Anterior cingulate cortex (tissue), 58 donors: ENCODE results near the gene CDC27.
"Not testable (repeated sequence)": the region's sequence is repeated elsewhere in the genome, so short reads cannot be mapped to it uniquely, and the experiment has no call there.

Experiments used
- DNase-seq, 58 donors: peaks; one replicate each; lab custom pipeline; 2025; lab: John Stamatoyannopoulos, UW

CDC27 gene

DNA sequence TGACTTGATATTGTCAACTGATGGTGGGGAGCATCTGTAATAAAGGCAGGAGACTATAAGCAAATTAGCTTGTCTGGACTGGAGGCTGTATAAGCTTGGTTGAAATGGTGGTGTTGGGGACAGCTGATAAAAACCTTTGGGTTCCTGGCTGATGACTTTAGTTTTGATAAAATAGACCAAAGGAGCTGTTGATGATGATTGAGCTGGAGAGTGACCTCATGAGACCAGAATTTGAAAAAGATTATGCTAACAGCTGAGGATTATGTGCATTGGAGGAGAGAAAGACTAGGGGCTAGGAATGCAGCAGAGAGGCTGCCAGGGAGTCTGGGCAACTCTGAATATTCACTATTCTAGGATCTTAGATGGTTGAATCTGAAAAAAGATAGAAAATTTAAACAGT lies 8.7 kb upstream of the CDC27 start:
- DNase-seq, result no peak

DNA sequence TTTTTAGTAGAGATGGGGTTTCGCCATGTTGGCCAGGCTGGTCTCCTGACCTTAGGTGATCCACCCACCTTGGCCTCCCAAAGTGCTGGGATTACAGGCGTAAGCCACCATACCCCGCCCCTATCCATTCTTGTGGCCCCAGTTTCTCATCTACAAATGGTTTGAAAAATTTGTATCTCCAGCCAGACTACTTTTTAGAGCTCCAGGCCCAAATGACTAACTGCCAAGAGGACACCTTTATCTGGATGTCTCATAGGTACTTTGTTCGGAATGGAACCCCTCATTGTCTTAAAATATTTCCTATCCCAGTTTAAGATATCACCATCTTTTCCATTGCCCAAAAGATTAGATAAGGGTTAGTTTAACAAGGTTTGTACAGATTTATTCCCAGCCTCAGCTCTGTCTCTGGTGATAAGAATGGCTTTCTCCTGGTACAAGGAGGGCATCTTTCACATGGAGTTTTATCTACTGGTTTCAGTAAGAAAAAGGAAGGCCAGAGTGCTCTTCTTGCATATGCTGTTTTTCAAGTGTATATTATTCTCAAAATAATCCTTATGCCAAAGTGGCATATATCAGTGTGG lies 4.9 kb upstream of the CDC27 start:
- DNase-seq, result no peak

DNA sequence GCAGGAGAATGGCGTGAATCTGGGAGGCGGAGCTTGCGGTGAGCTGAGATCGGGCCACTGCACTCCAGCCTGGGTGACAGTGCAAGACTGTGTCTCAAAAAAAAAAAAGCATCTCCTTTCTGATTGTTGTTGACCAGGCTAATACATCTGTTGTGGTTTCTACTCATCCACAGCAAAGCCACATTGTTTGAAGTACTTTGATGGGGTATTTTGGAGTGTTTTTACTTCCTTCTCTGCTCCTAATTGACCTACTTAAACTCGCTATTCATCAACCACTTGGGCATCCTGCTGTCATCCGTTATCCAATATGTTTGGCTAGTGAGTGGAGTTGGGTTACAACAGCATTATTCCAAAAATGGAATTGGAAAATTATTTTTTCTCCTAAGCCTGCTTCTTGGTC lies 3.5 kb upstream of the CDC27 start:
- no peak for DNase-seq

DNA sequence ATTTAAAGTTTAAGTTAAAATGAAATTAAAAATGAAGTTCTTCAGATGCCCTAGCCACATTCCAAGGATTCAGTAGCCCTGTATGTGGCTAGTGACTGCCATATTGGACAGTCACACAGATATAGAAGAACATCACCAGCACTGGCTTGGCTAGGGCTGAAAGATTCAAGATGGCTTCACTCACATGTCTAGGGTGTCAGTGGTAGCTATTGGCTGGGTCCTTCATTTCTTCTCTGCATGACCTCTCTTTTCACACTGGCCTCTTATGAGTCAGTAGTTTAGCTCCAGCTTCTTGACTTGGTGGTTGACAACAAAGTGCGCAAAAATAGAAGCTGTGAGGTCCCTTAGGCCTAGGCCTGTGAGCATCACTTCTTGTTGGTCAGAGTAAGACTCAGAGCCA lies 1.7 kb upstream of the CDC27 start:
- no peak for DNase-seq

DNA sequence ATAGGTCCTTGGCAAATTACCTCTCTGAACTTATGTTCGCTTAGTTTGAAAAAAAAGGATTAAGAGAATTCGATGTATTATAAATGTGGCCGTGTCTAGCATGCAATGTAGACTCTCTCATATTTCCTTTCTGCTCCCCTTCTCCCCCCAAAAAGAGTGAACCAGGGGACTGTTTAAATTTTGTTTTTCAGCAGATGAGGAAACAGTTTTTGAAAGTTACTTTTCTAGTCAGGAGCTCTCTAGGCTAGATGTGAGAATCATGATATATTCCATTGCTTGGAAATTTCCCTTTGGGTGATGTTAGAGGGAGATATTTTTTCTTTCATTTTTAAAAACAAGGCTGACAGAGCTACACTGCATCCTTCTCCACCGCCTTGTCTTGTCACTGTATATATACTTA lies 1.1 kb upstream of the CDC27 start:
- no peak for DNase-seq

DNA sequence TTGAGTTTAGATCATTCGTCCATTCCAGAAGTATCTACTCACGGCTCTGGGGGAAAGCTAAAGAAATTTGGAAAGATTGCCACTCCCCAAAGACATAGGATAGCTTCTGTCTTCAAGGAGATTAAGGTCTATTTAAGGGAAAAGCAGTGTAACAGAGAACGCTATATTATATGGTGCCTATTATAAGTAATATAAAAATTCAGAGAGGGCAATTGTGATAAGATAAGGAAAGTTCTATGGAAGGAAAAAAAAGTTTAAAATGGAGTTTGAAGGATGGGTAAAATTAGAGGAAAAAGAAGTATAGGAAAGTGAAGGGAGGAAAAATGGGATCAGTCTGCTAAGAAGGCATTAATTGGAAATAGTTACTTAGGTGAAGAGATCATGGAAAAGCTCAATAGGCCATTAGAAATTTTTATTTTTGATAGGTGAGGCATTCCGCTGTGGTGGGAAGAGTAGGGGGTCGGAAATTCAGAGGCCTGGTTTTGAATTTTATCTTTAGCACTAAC lies 690 bp upstream of the CDC27 start:
- no peak for DNase-seq

DNA sequence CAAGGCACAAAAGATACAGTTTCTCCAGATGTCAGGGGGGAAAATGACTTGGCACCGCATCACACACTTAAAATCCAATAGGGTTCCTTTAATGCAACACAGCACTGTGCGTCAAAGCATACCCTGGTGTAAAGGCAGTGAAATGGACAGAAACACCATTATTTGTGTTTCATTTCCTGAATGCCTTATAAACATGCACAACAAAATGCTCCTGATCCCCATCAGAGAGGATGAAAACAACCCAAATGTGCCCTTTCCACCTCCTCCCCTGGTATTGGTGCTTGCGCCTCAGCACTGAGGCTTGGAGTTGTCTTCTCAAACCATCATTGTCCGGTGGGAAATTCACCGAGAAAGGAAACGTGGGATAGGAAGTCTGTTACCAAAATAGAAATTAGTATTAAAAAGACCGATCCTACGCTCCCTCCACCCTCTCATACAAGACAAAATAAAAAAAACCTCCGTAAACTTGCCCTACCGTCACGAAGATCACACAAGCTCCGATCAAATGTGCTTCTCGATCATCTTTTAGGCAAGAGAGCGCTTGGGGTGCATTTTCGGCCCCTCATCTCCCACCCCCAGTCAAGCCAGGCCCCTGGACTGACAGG lies 722 bp downstream of the CDC27 start:
- peak in 1 of 58 donors; percentile 28 for DNase-seq

DNA sequence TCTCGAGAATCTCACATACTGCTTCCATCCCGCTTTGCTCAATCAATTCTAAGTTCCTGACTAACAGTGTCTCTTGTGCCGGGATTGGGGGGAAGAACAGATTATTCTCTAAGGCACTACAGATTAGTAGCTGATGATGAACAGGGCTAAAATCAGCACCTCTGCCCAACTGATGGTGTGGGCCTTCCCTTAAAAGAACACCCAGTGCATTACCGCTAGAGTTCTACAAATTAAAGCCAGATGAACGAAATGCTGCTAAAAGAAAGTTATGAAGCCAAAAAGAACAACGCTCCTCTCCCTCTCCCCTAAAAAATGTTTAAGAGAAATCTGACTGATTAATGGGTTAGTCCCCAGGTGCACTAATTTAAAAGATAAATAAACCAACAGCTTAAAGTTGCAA lies 4.4 kb downstream of the CDC27 start:
- no peak for DNase-seq

DNA sequence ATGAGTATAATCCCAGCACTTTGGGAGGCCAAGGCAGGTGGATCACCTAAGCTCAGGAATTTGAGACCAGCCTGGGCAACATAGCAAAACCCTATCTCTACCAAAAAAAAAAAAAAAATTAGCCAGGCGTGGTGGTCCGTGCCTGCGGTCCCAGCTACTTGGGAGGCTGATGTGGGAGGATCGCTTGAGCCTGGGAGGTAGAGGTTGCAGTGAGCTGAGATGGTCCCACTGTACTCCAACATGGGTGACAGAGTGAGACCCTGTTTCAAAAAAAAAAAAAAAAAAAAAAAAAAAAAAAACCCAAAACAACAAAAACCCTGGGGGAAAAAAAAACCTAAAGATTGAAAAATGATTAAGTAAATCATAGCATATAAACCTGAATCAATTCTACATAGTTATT lies 8.1 kb downstream of the CDC27 start:
- not testable (repeated sequence) for DNase-seq

DNA sequence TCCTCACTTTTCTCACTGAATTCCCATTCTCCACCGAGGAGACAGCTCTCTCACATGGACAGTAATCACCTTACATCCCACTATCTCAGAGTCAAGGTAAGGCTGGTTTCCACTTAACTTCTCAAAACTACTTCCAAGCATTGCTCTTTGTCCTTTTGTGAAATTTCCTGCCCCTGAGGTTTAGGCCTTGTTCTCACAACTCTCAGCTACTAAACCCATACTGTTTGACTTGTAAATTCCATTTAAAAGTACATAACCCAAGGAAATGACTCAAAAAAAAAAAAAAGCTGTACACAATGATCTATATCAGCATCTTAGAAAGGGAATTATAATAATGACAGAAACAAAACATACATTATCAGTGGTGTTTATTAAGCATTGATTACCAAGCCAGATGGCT lies 8.8 kb downstream of the CDC27 start:
- no peak for DNase-seq

DNA sequence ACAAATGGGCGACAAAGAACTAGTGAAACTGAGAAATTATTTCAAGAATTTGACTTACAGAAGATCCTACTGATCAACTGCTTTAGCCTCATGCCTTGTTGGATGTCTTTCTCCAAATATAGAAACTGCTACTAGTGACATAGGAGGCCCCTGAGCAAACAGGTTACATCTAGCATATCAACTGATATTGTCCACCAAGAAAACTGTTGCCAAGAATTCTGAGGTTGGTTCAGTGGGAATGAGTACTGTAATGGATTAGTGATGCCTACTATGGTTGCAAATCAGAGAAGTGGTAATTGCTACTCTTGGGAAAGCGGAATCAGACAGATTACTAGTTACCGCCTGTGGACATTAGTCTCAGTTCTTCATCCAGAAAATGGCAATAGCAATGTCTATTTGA lies 10.0 kb downstream of the CDC27 start:
- no peak for DNase-seq

DNA sequence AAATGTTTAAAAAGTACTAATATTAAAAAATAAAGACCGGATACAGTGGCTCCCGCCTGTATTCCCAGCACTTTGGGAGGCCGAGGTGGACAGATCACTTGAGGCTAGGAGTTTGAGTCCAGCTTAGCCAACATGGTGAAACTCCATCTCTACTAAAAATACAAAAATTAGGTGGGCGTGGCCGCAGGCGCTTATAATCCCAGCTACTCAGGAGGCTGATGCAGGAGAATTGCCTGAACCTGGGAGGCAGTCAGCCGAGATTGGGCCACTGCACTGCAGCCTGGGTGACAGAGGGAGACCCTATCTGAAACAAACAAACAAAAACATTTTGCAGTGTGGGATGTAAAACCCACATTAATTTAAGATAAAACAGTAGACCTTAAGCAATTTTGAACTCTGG lies 11.8 kb downstream of the CDC27 start:
- no peak for DNase-seq

DNA sequence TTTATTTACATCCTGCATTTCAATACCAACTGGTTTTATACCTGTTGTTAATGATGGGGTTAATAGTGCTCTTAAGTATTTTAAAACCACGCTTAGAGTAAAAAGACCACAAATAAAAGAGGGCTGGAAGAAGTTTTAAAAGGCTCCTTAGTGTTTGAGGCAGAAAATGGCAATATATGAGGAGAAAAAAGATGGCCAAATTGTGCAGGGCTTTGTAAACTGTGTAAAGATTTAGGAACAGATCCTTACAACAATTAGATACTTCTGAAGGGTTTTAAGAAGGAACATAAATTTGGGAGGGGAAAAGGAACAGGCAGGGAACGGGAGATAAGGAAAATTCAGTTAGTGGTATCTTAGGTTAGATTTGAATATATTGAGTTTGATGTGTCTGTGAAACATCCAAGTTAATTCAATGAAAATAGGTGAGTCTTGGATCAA lies 12.7 kb downstream of the CDC27 start:
- DNase-seq, result no peak

DNA sequence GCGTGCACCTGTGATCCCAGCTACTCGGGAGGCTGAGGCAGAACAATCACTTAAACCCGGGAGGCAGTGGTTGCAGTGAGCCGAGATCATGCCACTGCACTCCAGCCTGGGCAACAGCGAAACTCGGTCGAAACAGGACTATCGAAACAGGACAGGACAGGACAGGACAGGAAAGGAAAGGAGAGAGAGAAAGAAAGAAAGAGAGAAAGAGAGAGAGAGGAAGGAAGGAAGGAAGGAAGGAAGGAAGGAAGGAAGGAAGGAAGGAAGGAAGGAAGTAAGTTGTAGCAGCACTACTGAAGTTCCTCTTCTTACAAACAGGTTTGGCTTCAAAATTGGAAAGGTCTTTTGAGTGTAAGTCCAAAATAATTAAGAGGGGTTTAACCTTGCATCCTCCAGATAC lies 14.3 kb downstream of the CDC27 start:
- DNase-seq, result not testable (repeated sequence)

DNA sequence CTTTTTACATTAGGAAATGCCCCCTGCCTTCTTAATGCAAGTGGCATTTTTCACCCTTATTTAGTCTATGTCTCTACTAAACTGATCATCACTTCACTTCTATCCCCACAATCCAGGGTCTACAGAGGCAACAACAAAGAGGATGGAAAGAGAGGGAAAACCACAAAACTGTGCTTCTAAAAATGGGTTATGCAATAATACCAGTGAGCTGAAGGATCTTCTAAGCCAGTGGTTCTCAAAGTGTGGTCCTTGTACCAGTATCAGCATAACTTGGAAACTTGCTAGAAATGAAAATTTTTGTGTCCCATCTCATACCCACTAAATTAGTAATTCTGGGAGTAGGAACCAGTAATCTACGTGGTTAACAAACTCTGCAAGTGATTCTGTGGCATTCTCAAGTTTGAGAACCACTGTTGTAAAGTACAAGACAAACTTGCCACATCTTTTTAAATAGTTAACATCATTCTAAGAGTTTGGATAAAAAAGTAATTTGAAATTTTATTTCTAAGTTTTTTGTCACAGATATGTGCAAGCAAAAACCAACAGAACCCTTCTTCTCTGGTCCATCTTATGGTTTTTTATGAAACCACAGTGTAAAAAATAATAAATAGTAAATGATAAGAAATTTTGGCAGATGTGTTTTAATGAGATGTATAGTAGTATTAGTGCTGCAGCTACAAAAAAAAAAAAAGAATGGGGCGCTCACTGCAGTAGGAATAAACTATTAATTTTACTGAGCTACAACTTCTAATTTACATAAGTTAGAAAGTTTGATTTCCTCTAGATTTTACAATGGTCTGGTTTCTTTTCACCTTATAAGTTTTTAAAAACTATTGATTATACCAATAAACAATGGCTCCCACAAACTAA lies 16.2 kb downstream of the CDC27 start:
- no peak for DNase-seq

DNA sequence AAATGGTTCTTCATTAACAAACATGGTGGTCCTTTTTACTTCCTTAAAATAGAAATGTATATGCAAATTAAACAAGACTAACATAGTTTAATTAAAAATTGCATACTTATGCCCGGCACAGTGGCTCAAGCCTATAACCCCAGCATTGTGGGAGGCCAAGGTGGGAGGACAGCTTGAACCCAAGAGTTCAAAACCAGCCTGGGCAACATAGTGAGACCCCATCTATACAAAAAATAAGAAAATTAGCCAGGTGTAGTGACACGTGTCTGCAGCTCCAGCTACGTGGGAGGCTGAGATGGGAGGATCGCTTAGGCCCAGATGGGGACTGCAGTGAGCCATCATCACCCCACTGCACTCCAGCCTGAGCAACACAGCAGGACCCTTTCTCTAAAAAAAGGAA lies 18.4 kb downstream of the CDC27 start:
- no peak for DNase-seq

DNA sequence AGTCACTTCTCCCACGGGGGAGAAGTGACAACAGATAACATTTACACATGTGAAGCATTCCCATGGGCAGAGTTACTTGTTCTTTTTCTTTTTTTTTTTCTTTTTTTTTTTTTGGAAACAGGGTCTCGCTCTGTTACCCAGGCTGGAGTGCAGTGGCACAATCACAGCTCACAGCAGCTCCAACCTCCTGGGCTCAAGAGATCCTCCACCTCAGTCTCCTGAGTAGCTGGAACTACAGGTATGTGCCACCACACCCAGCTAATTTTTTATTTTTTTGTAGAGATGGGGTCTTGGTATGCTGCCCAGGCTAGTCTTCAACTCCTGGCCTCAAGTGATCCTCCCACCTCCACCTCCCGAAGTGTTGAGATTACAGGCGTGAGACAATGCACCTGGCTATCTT lies 20.2 kb downstream of the CDC27 start:
- not testable (repeated sequence) for DNase-seq

DNA sequence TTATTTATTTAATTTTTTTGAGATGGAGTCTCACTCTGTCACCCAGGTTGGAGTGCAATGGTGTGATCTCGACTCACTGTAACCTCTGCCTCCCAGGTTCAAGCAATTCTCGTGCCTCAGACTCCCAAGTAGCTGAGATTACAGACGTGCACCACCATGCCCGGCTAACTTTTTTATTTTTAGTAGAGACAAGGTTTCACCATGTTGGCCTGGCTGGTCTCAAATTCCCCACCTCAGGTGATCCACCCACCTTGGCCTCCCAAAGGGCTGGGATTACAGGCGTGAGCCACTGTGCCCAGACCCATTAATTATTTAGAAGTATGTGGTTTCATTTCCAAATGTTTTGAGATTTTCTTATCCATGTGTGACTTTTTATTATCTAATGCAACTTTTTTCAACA lies 22.2 kb downstream of the CDC27 start:
- DNase-seq, result not testable (repeated sequence)

DNA sequence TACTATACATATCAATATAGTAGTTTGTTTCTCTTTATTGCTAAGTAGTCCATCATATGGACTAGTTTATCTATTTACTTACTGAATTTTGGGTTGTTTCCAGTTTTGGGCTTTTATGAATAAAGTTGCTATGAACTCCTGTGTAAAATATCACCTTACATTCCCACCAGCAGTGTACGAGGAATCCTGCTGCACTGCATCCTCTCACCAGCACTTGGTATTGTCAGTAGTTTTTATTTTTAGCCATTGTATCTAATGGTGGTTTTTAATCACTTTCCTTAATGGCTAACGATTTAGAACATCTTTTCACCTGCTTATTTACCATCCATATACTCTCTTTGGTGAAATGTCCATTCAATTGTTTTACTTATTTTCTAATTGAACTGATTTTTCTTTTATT lies 24.0 kb downstream of the CDC27 start:
- DNase-seq, result no peak

DNA sequence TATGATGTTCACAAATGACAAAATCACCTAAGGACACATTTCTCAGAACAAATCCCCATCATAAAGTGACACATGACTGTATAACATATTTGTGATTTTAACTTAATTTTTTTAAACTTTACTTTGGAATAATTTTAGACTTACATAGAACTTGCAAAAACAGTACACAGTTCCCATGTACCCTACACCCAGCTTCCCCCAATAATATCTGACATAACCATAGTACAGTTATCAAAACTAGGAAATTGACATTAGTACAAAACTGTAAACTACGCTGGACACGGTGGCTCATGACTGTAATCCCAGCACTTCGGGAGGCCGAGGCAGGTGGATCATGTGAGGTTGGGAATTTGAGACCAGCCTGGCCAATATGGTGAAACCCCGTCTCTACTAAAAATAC lies 24.8 kb downstream of the CDC27 start:
- DNase-seq, result no peak

DNA sequence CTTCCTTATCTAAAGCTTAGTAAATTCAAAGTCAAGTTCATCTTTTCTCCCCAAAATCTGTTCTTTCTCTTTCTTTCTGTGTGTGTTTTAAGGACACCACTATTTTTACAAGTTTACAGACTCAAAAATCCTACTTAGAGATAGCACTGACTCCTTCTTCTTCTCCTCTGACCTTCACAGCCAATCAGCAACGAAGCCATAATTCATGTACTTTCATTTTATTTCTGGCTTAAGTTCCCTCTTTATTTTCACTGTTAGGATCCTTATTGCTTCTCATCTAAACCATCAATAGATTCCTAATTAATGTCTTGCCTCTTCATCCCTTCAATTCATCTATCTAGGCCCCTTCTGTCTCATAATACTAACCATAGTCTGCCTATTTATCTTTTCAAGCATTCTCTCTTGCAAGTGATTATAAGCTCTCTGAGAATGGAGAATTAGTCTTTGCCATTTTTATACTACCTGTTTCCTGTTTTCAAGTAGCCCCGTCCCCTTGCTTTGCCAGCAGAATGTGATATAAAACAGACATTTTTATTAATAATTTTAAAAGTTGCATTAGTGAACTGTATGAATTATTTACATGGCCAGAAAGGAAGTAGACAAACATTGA lies 27.0 kb downstream of the CDC27 start:
- no peak for DNase-seq
